ENCODE results near the gene GNA14. TPM values are rescaled to one million over a fixed set of nuclear protein-coding genes. Genes with fewer than 3 reads are reported as not detected.
"Not testable (repeated sequence)": the region's sequence is repeated elsewhere in the genome, so short reads cannot be mapped to it uniquely, and the experiment has no call there.

The GNA14 gene
- total and polyA plus RNA-seq, 12 donors: 1.7 to 11.9 (median 2.9) TPM

GRCh38 chr9:77447646-77448045 lies 200.5 kb downstream of the GNA14 start:
- Histone ChIP-seq H3K27me3 (no peaks in the 10 kb centered on the region), H3K36me3 (replicated peaks in 1 of 2) (no peaks in the 10 kb centered on the region), H3K9me3 (replicated peaks in 1 of 3) (no peaks in the 10 kb centered on the region), H3K4me3 (no peak overlapping the region), H3K4me1 (replicated peaks in 1 of 2) (no peaks in the 10 kb centered on the region), H3K27ac (no peak overlapping the region)
- intact Hi-C loops (cut with DNase I): no loop called here
- 71 to 100% (median 95%) methylated on average over 1 of the region's 1 CpG for WGBS, 4 donors
- no peak for TF ChIP-seq POLR2A (IDR thresholded peaks at IDR 0.05)
- TF ChIP-seq, protein P1, sequence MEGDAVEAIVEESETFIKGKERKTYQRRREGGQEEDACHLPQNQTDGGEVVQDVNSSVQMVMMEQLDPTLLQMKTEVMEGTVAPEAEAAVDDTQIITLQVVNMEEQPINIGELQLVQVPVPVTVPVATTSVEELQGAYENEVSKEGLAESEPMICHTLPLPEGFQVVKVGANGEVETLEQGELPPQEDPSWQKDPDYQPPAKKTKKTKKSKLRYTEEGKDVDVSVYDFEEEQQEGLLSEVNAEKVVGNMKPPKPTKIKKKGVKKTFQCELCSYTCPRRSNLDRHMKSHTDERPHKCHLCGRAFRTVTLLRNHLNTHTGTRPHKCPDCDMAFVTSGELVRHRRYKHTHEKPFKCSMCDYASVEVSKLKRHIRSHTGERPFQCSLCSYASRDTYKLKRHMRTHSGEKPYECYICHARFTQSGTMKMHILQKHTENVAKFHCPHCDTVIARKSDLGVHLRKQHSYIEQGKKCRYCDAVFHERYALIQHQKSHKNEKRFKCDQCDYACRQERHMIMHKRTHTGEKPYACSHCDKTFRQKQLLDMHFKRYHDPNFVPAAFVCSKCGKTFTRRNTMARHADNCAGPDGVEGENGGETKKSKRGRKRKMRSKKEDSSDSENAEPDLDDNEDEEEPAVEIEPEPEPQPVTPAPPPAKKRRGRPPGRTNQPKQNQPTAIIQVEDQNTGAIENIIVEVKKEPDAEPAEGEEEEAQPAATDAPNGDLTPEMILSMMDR (IDR thresholded peaks at IDR 0.05): no peak
- no peak for DNase-seq

- no peaks in the 10 kb centered on the region for H3K4me1 ChIP-seq (replicated peaks in 1 of 2)
- WGBS, 4 donors: 63 to 74% (median 70%) methylated on average over 1 of the region's 1 CpG
- H3K27me3 ChIP-seq: no peaks in the 10 kb centered on the region
- TF ChIP-seq, protein P1 (IDR thresholded peaks at IDR 0.05): no peak
- TF ChIP-seq POLR2A (IDR thresholded peaks at IDR 0.05): no peak
- intact Hi-C loops (cut with DNase I): no loop called here
- DNase-seq: no peak
- no peaks in the 10 kb centered on the region for H3K36me3 ChIP-seq (replicated peaks in 1 of 2)
- no peak overlapping the region for H3K4me3 ChIP-seq
- H3K27ac ChIP-seq: no peak overlapping the region
- H3K9me3 ChIP-seq (replicated peaks in 1 of 3): no peaks in the 10 kb centered on the region
Measured at GRCh38 chr9:77442436-77442835, 205.7 kb downstream of the GNA14 start.

- 63 to 83% (median 71%) methylated on average over 7 of the region's 7 CpGs for WGBS, 4 donors
- intact Hi-C loops (cut with DNase I); H3K36me3 ChIP-seq (replicated peaks in 1 of 2); H3K27ac ChIP-seq; H3K9me3 ChIP-seq (replicated peaks in 1 of 3); H3K4me1 ChIP-seq (replicated peaks in 1 of 2); H3K27me3 ChIP-seq; H3K4me3 ChIP-seq; DNase-seq: not testable (repeated sequence)
Measured at GRCh38 chr9:77441124-77441523, 207.0 kb downstream of the GNA14 start.

GRCh38 chr9:77440057-77440456 lies 208.1 kb downstream of the GNA14 start:
- 44 to 63% (median 58%) methylated on average over 9 to 10 of the region's 10 CpGs for WGBS, 4 donors
- intact Hi-C loops (cut with DNase I): no loop called here

GRCh38 chr9:77438653-77439052 lies 209.5 kb downstream of the GNA14 start:
- peak in 1 of 7 donors; percentile 26 for DNase-seq
- intact Hi-C loops (cut with DNase I): loop anchor here in 1 of 2 donors (10.0 kb wide), 1 partner anchor 206 kb away; the partner anchor contains the start of gene GNA14
- WGBS, 4 donors: 20 to 50% (median 28%) methylated on average over 3 of the region's 3 CpGs

More at GRCh38 chr9:77440057-77440456, 208.1 kb downstream of the GNA14 start:
- no peaks in the 10 kb centered on the region for H3K36me3 ChIP-seq (replicated peaks in 1 of 2)
- H3K4me1 ChIP-seq (replicated peaks in 1 of 2): no peaks in the 10 kb centered on the region
- TF ChIP-seq, protein P1 (IDR thresholded peaks at IDR 0.05): no peak
- no peak for TF ChIP-seq POLR2A (IDR thresholded peaks at IDR 0.05)
- no peak for DNase-seq
- no peak overlapping the region for H3K4me3 ChIP-seq
- H3K9me3 ChIP-seq (replicated peaks in 1 of 3): no peaks in the 10 kb centered on the region
- no peak overlapping the region for H3K27ac ChIP-seq
- H3K27me3 ChIP-seq: no peaks in the 10 kb centered on the region

More at GRCh38 chr9:77438653-77439052, 209.5 kb downstream of the GNA14 start:
- H3K4me3 ChIP-seq: no peak overlapping the region
- no peak overlapping the region for H3K27ac ChIP-seq
- no peaks in the 10 kb centered on the region for H3K36me3 ChIP-seq (replicated peaks in 1 of 2)
- no peaks in the 10 kb centered on the region for H3K4me1 ChIP-seq (replicated peaks in 1 of 2)
- H3K9me3 ChIP-seq (replicated peaks in 1 of 3): no peaks in the 10 kb centered on the region
- no peak for TF ChIP-seq POLR2A (IDR thresholded peaks at IDR 0.05)
- TF ChIP-seq, protein P1 (IDR thresholded peaks at IDR 0.05): no peak
- H3K27me3 ChIP-seq: no peaks in the 10 kb centered on the region
